IMR-90 (cell line): ENCODE data around the gene SYNE1.

Experiments
- CHD1 ChIP-seq: IDR thresholded peaks from 2 replicates; pipeline ENCODE4 v1.6.1; 2012; ENCODE audit warnings: low read depth, low read length, improper control_type of control experiment
- CTCF ChIP-seq: conservative IDR thresholded peaks from 2 replicates; pipeline ENCODE4 v1.5.1; 2012; ENCODE audit warnings: mild to moderate bottlenecking, low read depth, low read length, improper control_type of control experiment
- FOS ChIP-seq: fragments of 150-350 bp; IDR thresholded peaks from 2 replicates; pipeline ENCODE4 v1.6.1; 2016; ENCODE audit warnings: low read depth, low read length
- MAFK ChIP-seq: IDR thresholded peaks from 2 replicates; pipeline ENCODE4 v1.6.1; 2012; ENCODE audit warnings: low read depth, low read length, improper control_type of control experiment
- MXI1 ChIP-seq: IDR thresholded peaks from 2 replicates; pipeline ENCODE4 v1.6.1; 2012; ENCODE audit warnings: low read depth, mild to moderate bottlenecking, low read length, moderate library complexity, borderline replicate concordance
- USF2 ChIP-seq: fragments of 150-350 bp; IDR thresholded peaks from 2 replicates; pipeline ENCODE4 v1.6.1; 2017; ENCODE audit warnings: mild to moderate bottlenecking, antibody characterized with exemption, low read length, low read depth

GRCh38 chr6:152334555-152334954, 302.6 kb downstream of the SYNE1 start:
- TF ChIP-seq CTCF (no peak), MXI1 (no peak), USF2 (no peak), CHD1 (no peak), MAFK (no peak), FOS (no peak)
